Vagina (tissue), 2 donors: ENCODE measurements around the gene AARS2. TPM values are rescaled to one million over a fixed set of nuclear protein-coding genes. Genes with fewer than 3 reads are reported as not detected.
A peak's percentile ranks its signal among the peaks of the same experiment; 100 is the strongest.

ENCODE experiments used
- DNase-seq, 2 donors: peaks; one replicate each; pipeline ENCODE4 v3.0.0-alpha.2; 2017; ENCODE audit errors: extremely low spot score in 2 of 2
- H3K27ac ChIP-seq: fragments of 200-600 bp; sonication (generic); one replicate; pipeline ENCODE4 v1.5.1; 2019
- H3K27me3 ChIP-seq: fragments of 200-600 bp; sonication (generic); one replicate; pipeline ENCODE4 v1.5.1; 2019
- H3K36me3 ChIP-seq, 2 donors: fragments of 200-600 bp; sonication (generic); one replicate each; pipeline ENCODE4 v1.5.1; 2017 to 2019
- H3K4me1 ChIP-seq: fragments of 200-600 bp; sonication (generic); one replicate; pipeline ENCODE4 v1.5.1; 2019
- H3K4me3 ChIP-seq, 2 donors: fragments of 200-600 bp; sonication (generic); 1 replicate in 1 of 2; 2 replicates in 1 of 2; pipeline ENCODE4 v1.5.1; 2016 to 2019
- H3K9me3 ChIP-seq: fragments of 200-600 bp; sonication (generic); one replicate; pipeline ENCODE4 v1.5.1; 2019
- POLR2A ChIP-seq, 2 donors: fragments of 450-650 bp; IDR thresholded peaks; one replicate each; pipeline ENCODE4 v1.6.1; 2017; ENCODE audit warnings: antibody characterized with exemption in 2 of 2, mild to moderate bottlenecking in 2 of 2, moderate library complexity in 2 of 2
- POLR2AphosphoS5 ChIP-seq, 2 donors: sonication (generic); formaldehyde crosslinking; IDR thresholded peaks; one replicate each; pipeline ENCODE4 v1.9.0; 2017; ENCODE audit warnings: antibody characterized with exemption in 2 of 2, mild to moderate bottlenecking in 2 of 2, low read depth in 1 of 2; ENCODE audit not compliant: insufficient read depth in 1 of 2
- intact Hi-C: fragments of 100-400 bp; cut with DNase I; formaldehyde crosslinking; loops from one replicate; pipeline ENCODE4 v1.15.1; 2023
- total RNA-seq: library from RNA; depleted of rRNA; stranded (reverse); fragments of >200 nt; gene quantifications from one replicate; pipeline ENCODE4 v1.2.3, GENCODE V29; 2016
- TF ChIP-seq, protein P1 (sequence below), 3 experiments: fragments of 450-650 bp in 2 of 3; fragments of 200-600 bp in 1 of 3; sonication (generic) in 1 of 3; IDR thresholded peaks; one replicate each; pipeline ENCODE4 v1.5.1; 2017 to 2019; ENCODE audit warnings: antibody characterized with exemption in 3 of 3, mild to moderate bottlenecking in 2 of 3, moderate library complexity in 2 of 3

Gene AARS2
- total RNA-seq, 1 donor from 2014 or later, result 13.3 TPM

DNA sequence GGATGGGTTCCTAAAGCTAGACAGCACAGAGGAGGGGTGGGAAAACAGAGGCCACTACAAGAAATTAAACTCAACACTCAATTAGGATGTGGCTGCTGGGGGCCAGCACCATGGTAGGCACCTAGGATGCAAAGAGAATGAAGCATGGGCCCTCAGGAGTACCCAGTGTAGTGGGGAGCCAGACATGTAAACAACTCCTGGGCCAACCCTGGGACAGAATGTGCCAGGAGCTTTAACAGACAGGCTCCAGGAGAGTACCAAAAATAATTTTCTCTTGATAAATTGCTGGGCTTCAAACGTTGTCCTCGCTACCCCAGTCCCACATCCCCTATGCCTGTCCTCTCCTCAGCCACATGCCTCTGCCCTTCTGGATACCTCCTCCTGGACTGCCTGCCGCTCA is 41.2 kb downstream of the AARS2 start:
- Histone ChIP-seq H3K27me3 (peaks cover 8% of the 10 kb centered on the region), H3K36me3 (no peaks in the 10 kb centered on the region), H3K4me3 (no peak overlapping the region), H3K27ac (no peak overlapping the region), H3K9me3 (no peaks in the 10 kb centered on the region), H3K4me1 (peaks cover 10% of the 10 kb centered on the region)
- no peak for DNase-seq
- intact Hi-C loops, result no loop called here
- TF ChIP-seq POLR2AphosphoS5 (IDR thresholded peaks at IDR 0.05; ENCODE audit: insufficient read depth in 1 of 2, low read depth in 1 of 2) (no peak), POLR2A (IDR thresholded peaks at IDR 0.05) (no peak)
- TF ChIP-seq, protein P1, sequence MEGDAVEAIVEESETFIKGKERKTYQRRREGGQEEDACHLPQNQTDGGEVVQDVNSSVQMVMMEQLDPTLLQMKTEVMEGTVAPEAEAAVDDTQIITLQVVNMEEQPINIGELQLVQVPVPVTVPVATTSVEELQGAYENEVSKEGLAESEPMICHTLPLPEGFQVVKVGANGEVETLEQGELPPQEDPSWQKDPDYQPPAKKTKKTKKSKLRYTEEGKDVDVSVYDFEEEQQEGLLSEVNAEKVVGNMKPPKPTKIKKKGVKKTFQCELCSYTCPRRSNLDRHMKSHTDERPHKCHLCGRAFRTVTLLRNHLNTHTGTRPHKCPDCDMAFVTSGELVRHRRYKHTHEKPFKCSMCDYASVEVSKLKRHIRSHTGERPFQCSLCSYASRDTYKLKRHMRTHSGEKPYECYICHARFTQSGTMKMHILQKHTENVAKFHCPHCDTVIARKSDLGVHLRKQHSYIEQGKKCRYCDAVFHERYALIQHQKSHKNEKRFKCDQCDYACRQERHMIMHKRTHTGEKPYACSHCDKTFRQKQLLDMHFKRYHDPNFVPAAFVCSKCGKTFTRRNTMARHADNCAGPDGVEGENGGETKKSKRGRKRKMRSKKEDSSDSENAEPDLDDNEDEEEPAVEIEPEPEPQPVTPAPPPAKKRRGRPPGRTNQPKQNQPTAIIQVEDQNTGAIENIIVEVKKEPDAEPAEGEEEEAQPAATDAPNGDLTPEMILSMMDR (IDR thresholded peaks at IDR 0.05), result no peak

DNA sequence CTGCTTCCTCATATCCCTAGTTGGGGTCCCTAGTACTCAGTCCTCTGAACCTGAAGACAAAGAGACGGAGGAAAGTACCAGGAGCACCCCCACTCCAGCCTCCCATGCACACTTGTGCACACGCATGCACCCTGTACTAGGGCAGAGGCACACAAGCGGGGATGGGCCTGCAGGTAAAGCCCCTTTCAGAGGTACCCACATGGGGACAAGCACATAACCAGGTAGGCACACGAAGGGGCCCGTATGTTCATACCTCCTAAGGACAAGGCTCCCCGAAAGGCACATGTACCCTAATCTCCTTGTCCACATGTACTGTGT is 41.8 kb downstream of the AARS2 start:
- intact Hi-C loops, result no loop called here
- peaks cover 9% of the 10 kb centered on the region for H3K4me1 ChIP-seq
- TF ChIP-seq POLR2AphosphoS5 (IDR thresholded peaks at IDR 0.05; ENCODE audit: insufficient read depth in 1 of 2, low read depth in 1 of 2), result no peak
- TF ChIP-seq POLR2A (IDR thresholded peaks at IDR 0.05), result no peak
- TF ChIP-seq, protein P1 (IDR thresholded peaks at IDR 0.05), result no peak
- no peak for DNase-seq
- no peaks in the 10 kb centered on the region for H3K9me3 ChIP-seq
- no peak overlapping the region for H3K27ac ChIP-seq
- no peak overlapping the region for H3K4me3 ChIP-seq
- peaks cover 8% of the 10 kb centered on the region for H3K27me3 ChIP-seq
- H3K36me3 ChIP-seq, result no peaks in the 10 kb centered on the region

DNA sequence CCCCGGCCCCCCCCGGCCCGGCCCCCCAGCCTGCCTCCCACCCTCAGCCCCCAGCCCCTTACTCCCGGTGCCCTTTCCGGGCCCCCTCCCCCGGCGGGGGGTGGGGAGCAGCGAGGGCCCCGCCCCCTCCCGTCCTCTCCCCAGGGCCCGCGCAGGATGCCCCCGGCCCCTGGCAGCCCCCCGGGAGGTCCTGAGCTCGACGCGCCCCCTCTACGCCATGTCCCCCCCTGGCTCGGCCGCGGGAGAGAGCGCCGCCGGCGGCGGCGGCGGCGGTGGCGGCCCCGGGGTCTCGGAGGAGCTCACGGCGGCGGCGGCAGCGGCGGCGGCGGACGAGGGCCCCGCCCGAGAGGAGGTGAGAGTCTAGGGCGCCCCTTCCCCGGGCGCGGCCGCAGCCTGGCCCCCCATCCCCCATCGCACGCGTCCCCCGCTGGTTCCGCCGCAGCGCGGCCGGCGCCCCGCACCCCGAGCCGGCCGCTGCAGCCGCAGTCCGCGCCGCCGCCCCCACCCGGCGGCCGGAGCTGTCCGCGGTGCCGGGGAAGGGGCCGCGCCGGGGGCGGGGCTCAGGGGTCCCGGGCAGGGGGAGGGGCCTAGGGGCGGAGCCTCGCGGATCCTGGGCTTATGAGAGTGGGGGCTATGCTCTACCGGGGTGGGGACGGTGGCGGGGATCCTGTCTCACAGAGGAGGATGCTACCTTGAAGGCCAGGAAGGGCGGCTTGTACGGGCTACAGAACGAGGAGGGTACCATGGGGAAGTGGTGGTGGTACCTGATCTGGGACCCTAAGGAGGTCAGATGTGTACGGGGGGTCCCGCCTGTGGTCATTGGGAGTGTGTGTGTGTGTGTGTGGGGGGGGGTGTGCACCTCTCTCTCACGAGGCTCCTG is 42.4 kb downstream of the AARS2 start:
- no peaks in the 10 kb centered on the region for H3K36me3 ChIP-seq
- H3K9me3 ChIP-seq, result no peaks in the 10 kb centered on the region
- intact Hi-C loops, result no loop called here
- DNase-seq, result no peak
- TF ChIP-seq, protein P1 (IDR thresholded peaks at IDR 0.05), result no peak
- TF ChIP-seq POLR2AphosphoS5 (IDR thresholded peaks at IDR 0.05; ENCODE audit: insufficient read depth in 1 of 2, low read depth in 1 of 2), result no peak
- TF ChIP-seq POLR2A (IDR thresholded peaks at IDR 0.05), result no peak
- H3K27me3 ChIP-seq, result peaks cover 8% of the 10 kb centered on the region
- no peak overlapping the region for H3K27ac ChIP-seq
- H3K4me3 ChIP-seq, result peak overlapping the region; percentile 35 to 51
- H3K4me1 ChIP-seq, result peaks cover 5% of the 10 kb centered on the region

- intact Hi-C loops, result no loop called here
Observed at GRCh38 chr6:44269921-44270525, 43.1 kb downstream of the AARS2 start, which contains the start of gene TMEM151B. Gene TMEM151B, plus strand, starts transcription at chr6:44270450. Its CDS starts 293 bp downstream, at chr6:44270743.

More at GRCh38 chr6:44269921-44270525, 43.1 kb downstream of the AARS2 start, which contains the start of gene TMEM151B:
- Histone ChIP-seq H3K4me1 (peaks cover 1% of the 10 kb centered on the region), H3K9me3 (no peaks in the 10 kb centered on the region), H3K27me3 (peaks cover 8% of the 10 kb centered on the region), H3K36me3 (no peaks in the 10 kb centered on the region), H3K4me3 (peak within 1 kb of the TSS; percentile 35 to 51), H3K27ac (no peak within 1 kb of the TSS)
- no peak for DNase-seq
- TF ChIP-seq, protein P1 (IDR thresholded peaks at IDR 0.05), result no peak
- TF ChIP-seq POLR2A (IDR thresholded peaks at IDR 0.05), result no peak
- TF ChIP-seq POLR2AphosphoS5 (IDR thresholded peaks at IDR 0.05; ENCODE audit: insufficient read depth in 1 of 2, low read depth in 1 of 2), result no peak
